Measurements from ENCODE around the gene SLC4A3. TPM values are rescaled to one million over a fixed set of nuclear protein-coding genes. Genes with fewer than 3 reads are reported as not detected.

The SLC4A3 gene
- total RNA-seq, 1 experiment from 2014 or later, result 7.3 TPM

- TF ChIP-seq CTCF (conservative IDR thresholded peaks at IDR 0.05) (no peak), EZH2 (IDR thresholded peaks at IDR 0.05; ENCODE audit: low read depth) (no peak)
- no peaks in the 10 kb centered on the region for H3K79me2 ChIP-seq (ENCODE audit: low read depth)
- H4K20me1 ChIP-seq (ENCODE audit: insufficient read depth), result no peaks in the 10 kb centered on the region
- H3K4me3 ChIP-seq, result no peak overlapping the region
- H3K27me3 ChIP-seq (ENCODE audit: insufficient read depth, low read depth), result no peaks in the 10 kb centered on the region
- intact Hi-C loops (cut with micrococcal nuclease; ENCODE audit: unreplicated experiment), result no loop called here
- peaks cover 26% of the 10 kb centered on the region for H3K4me1 ChIP-seq (replicated peaks; ENCODE audit: insufficient read depth)
- no peaks in the 10 kb centered on the region for H3K36me3 ChIP-seq (ENCODE audit: low read depth)
- POLR2A ChIA-PET (ENCODE audit: unreplicated experiment), result no interaction called here
- no peaks in the 10 kb centered on the region for H3K9me2 ChIP-seq (ENCODE audit: insufficient read depth)
- no peak overlapping the region for H3K27ac ChIP-seq
- DNase-seq, result no peak
- H3K4me2 ChIP-seq, result no peak overlapping the region
- H3F3A ChIP-seq (ENCODE audit: insufficient read depth, low read depth), result 0 out of 2 replicates have a peak, but pooled peaks cover 6% of the 10 kb centered on the region
- H3K9me3 ChIP-seq (ENCODE audit: insufficient read depth, low read depth), result no peaks in the 10 kb centered on the region; the same call in 1 of the 2 replicates
- CTCF ChIA-PET, result interaction anchor here (1.3 kb wide), 1 partner anchor 10 kb away, joined by 3 read pairs; no protein-coding TSS in a partner anchor
- no TSS peak for BruUV-seq (replicated peaks)
- no peak overlapping the region for H2AFZ ChIP-seq
Observed at GRCh38 chr2:219679041-219679440, 51.6 kb downstream of the SLC4A3 start.

GRCh38 chr2:219679571-219679970, 52.1 kb downstream of the SLC4A3 start:
- no peak overlapping the region for H3K27ac ChIP-seq

GRCh38 chr2:219680958-219681693, 53.7 kb downstream of the SLC4A3 start:
- no peak overlapping the region for H3K4me3 ChIP-seq

More at GRCh38 chr2:219679571-219679970, 52.1 kb downstream of the SLC4A3 start:
- Histone ChIP-seq H3F3A (ENCODE audit: insufficient read depth, low read depth) (peaks cover 11% of the 10 kb centered on the region; the same call in 1 of the 2 replicates), H3K36me3 (ENCODE audit: low read depth) (no peaks in the 10 kb centered on the region), H3K4me1 (replicated peaks; ENCODE audit: insufficient read depth) (peaks cover 29% of the 10 kb centered on the region), H3K27me3 (ENCODE audit: insufficient read depth, low read depth) (no peaks in the 10 kb centered on the region), H3K4me2 (no peak overlapping the region), H2AFZ (no peak overlapping the region), H4K20me1 (ENCODE audit: insufficient read depth) (no peaks in the 10 kb centered on the region), H3K9me2 (ENCODE audit: insufficient read depth) (no peaks in the 10 kb centered on the region), H3K4me3 (no peak overlapping the region), H3K9me3 (ENCODE audit: insufficient read depth, low read depth) (no peaks in the 10 kb centered on the region; the same call in 1 of the 2 replicates), H3K79me2 (ENCODE audit: low read depth) (no peaks in the 10 kb centered on the region)
- TF ChIP-seq EZH2 (IDR thresholded peaks at IDR 0.05; ENCODE audit: low read depth) (no peak), CTCF (conservative IDR thresholded peaks at IDR 0.05) (no peak)
- ChIA-PET CTCF (interaction anchor here (1.3 kb wide), 1 partner anchor 10 kb away, joined by 3 read pairs; no protein-coding TSS in a partner anchor), POLR2A (ENCODE audit: unreplicated experiment) (no interaction called here)
- no peak for DNase-seq
- no TSS peak for BruUV-seq (replicated peaks)
- intact Hi-C loops (cut with micrococcal nuclease; ENCODE audit: unreplicated experiment), result no loop called here

More at GRCh38 chr2:219680958-219681693, 53.7 kb downstream of the SLC4A3 start:
- H3K4me2 ChIP-seq, result no peak overlapping the region
- no peak overlapping the region for H3K27ac ChIP-seq
- no peaks in the 10 kb centered on the region for H4K20me1 ChIP-seq (ENCODE audit: insufficient read depth)
- POLR2A ChIA-PET (ENCODE audit: unreplicated experiment), result interaction anchor here (0.6 kb wide), 1 partner anchor 19 kb away, joined by 4 read pairs; no protein-coding TSS in a partner anchor
- no peaks in the 10 kb centered on the region for H3K79me2 ChIP-seq (ENCODE audit: low read depth)
- no peak for DNase-seq
- peaks cover 23% of the 10 kb centered on the region for H3K4me1 ChIP-seq (replicated peaks; ENCODE audit: insufficient read depth)
- CTCF ChIA-PET, result interaction anchor here (1.3 kb wide), 1 partner anchor 20 kb away, joined by 4 read pairs; no protein-coding TSS in a partner anchor
- no TSS peak for BruUV-seq (replicated peaks)
- H3K36me3 ChIP-seq (ENCODE audit: low read depth), result no peaks in the 10 kb centered on the region
- H3K27me3 ChIP-seq (ENCODE audit: insufficient read depth, low read depth), result no peaks in the 10 kb centered on the region
- H3K9me2 ChIP-seq (ENCODE audit: insufficient read depth), result no peaks in the 10 kb centered on the region
- no peak overlapping the region for H2AFZ ChIP-seq
- intact Hi-C loops (cut with micrococcal nuclease; ENCODE audit: unreplicated experiment), result no loop called here
- no peaks in the 10 kb centered on the region; the same call in 1 of the 2 replicates for H3K9me3 ChIP-seq (ENCODE audit: insufficient read depth, low read depth)
- no peak for TF ChIP-seq EZH2 (IDR thresholded peaks at IDR 0.05; ENCODE audit: low read depth)
- TF ChIP-seq CTCF (conservative IDR thresholded peaks at IDR 0.05), result no peak
- H3F3A ChIP-seq (ENCODE audit: insufficient read depth, low read depth), result peaks cover 21% of the 10 kb centered on the region
